Right atrium auricular region (tissue), 2 donors: Measurements from ENCODE around the gene MARK3. TPM values are rescaled to one million over a fixed set of nuclear protein-coding genes. Genes with fewer than 3 reads are reported as not detected.

Experiments
- DNase-seq: peaks from one replicate; pipeline ENCODE4 v3.0.0-alpha.2; 2019; ENCODE audit warnings: low spot score
- H3K27ac ChIP-seq, 2 donors: fragments of 200-600 bp; sonication (generic); 1 replicate in 1 of 2; 2 replicates in 1 of 2; pipeline ENCODE4 v1.5.1; 2016 to 2019
- H3K27me3 ChIP-seq, 2 donors: fragments of 200-600 bp; sonication (generic); one replicate each; pipeline versions ENCODE4 v1.5.1 to v1.6.0; 2017 to 2019
- H3K36me3 ChIP-seq: fragments of 200-600 bp; sonication (generic); one replicate; pipeline ENCODE4 v1.5.1; 2016
- H3K4me1 ChIP-seq, 2 donors: fragments of 200-600 bp; sonication (generic); one replicate each; pipeline versions ENCODE4 v1.5.1 to v1.6.0; 2017 to 2019
- H3K4me3 ChIP-seq, 2 donors: fragments of 200-600 bp; sonication (generic); 1 replicate in 1 of 2; 2 replicates in 1 of 2; pipeline ENCODE4 v1.5.1; 2017 to 2019; ENCODE audit warnings: mild to moderate bottlenecking in 1 of 2, moderate library complexity in 1 of 2
- H3K9me3 ChIP-seq, 2 donors: fragments of 200-600 bp; sonication (generic); one replicate each; pipeline ENCODE4 v1.5.1; 2019
- total RNA-seq, 2 donors: library from RNA; depleted of rRNA; stranded (reverse); fragments of >200 nt; gene quantifications; one replicate each; pipeline ENCODE4 v1.1.0, GENCODE V29; 2016
- TF ChIP-seq, protein P1 (sequence below), 2 donors: fragments of 200-600 bp; sonication (generic); IDR thresholded peaks; one replicate each; pipeline ENCODE4 v1.5.1; 2019; ENCODE audit warnings: antibody characterized with exemption in 2 of 2

MARK3 gene
- total RNA-seq, 2 donors from 2014 or later = 71.7 to 74.2 TPM

DNA sequence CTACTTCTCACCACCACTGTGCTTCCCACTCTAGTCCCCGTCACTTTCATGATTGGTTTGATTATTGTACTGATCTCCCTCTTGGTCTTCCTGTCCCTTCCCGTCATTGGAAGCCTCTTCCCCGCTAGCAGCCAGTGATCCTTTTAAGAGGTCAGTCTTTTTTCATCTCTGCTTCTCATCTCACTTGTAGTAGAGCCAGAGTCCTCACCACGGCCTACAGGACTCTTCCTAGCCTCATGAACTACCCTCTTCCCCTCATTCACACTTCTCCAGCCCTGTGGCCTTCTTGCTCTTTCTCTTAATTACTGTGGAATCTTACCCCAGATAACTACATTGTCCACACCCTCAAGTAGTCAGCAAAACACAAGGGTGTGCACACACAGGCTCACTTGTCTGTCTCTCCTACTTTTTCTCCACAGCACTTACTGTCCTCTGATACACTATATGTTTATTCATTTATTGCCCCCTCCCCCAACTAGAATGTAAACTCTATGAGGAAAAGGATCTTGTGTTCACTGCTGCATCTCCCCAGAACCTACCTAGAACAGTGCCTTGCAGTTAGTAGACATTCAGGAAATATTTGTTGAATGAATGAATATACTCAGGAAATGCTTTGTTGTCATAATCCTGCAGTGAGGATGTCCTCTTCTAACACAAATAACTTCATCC is 71.1 kb downstream of the MARK3 start:
- TF ChIP-seq, protein P1, sequence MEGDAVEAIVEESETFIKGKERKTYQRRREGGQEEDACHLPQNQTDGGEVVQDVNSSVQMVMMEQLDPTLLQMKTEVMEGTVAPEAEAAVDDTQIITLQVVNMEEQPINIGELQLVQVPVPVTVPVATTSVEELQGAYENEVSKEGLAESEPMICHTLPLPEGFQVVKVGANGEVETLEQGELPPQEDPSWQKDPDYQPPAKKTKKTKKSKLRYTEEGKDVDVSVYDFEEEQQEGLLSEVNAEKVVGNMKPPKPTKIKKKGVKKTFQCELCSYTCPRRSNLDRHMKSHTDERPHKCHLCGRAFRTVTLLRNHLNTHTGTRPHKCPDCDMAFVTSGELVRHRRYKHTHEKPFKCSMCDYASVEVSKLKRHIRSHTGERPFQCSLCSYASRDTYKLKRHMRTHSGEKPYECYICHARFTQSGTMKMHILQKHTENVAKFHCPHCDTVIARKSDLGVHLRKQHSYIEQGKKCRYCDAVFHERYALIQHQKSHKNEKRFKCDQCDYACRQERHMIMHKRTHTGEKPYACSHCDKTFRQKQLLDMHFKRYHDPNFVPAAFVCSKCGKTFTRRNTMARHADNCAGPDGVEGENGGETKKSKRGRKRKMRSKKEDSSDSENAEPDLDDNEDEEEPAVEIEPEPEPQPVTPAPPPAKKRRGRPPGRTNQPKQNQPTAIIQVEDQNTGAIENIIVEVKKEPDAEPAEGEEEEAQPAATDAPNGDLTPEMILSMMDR (IDR thresholded peaks at IDR 0.05) = no peak
- H3K27ac ChIP-seq = no peak overlapping the region

DNA sequence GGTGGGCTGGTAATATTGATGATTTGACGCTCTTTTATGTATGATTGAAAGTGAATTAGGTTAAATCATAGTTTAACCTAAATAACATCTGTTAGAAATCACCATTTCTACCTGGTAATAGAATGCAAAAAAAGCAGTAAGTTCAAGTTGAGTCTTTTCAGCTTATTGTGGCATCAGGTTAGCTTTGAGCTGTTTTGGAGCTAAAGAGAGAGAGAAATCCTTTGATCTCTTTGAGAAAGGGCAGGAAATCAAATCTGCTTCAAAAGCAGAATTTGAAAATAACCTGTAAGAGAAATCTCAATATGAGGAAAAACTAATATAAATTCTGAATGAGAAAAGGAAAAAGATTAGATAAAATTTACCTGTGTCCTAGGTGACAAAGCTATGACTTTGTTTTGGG is 75.2 kb downstream of the MARK3 start:
- TF ChIP-seq, protein P1 (IDR thresholded peaks at IDR 0.05) = no peak
- Histone ChIP-seq H3K4me3 (no peak overlapping the region), H3K27me3 (no peaks in the 10 kb centered on the region), H3K9me3 (no peaks in the 10 kb centered on the region), H3K4me1 (peaks cover 0 to 10% of the 10 kb centered on the region in 2 donors), H3K27ac (no peak overlapping the region), H3K36me3 (peaks cover 31% of the 10 kb centered on the region)
- DNase-seq = no peak

More for the DNA sequence above, 71.1 kb downstream of the MARK3 start:
- H3K27me3 ChIP-seq = no peaks in the 10 kb centered on the region
- no peak for DNase-seq
- H3K9me3 ChIP-seq = no peaks in the 10 kb centered on the region
- H3K4me3 ChIP-seq = no peak overlapping the region
- peaks cover 0 to 13% of the 10 kb centered on the region in 2 donors for H3K4me1 ChIP-seq
- no peaks in the 10 kb centered on the region for H3K36me3 ChIP-seq

DNA sequence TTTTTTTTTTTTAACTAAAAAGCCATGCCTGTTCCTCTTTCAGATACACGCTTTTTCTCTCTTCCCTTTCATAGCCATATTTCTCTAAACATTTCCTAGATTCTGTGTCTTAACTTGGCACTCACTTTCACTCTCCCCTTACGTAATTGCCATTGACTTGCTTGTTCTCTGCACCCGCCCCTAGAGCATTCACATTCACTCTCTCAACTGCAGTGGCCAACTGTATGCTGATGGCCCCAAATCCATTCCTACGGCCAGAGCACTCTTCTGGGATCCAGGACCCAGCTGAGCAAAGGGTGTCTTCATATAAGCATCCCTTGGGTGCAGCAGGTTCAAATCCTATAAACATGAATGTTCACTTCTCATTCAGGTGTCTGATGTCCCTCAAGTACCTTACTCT is 77.9 kb downstream of the MARK3 start:
- Histone ChIP-seq H3K9me3 (no peaks in the 10 kb centered on the region), H3K36me3 (peaks cover 58% of the 10 kb centered on the region), H3K27ac (no peak overlapping the region), H3K4me1 (no peaks in the 10 kb centered on the region), H3K27me3 (no peaks in the 10 kb centered on the region), H3K4me3 (no peak overlapping the region)
- TF ChIP-seq, protein P1 (IDR thresholded peaks at IDR 0.05) = no peak
- no peak for DNase-seq

DNA sequence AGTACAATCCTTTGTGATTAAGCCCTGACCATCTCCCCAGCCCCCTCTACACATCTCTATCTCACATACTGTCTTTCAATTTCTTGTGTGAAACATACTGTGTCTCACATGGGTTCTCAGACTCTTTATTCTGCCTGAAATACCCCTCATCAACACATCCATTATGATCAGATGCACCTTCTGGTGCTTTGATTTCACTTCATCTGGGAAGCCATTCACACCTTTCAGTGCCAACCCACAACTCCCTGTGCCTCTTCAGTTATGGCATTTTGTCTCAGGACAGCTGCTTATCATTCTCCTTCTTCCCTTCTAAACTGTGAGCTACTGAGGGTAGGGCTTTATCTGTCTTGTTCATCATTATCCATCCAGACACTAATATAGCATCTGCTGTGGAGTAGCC is 78.6 kb downstream of the MARK3 start:
- Histone ChIP-seq H3K9me3 (no peaks in the 10 kb centered on the region), H3K4me3 (no peak overlapping the region), H3K27me3 (no peaks in the 10 kb centered on the region), H3K27ac (no peak overlapping the region), H3K4me1 (no peaks in the 10 kb centered on the region), H3K36me3 (peaks cover 65% of the 10 kb centered on the region)
- no peak for DNase-seq
- TF ChIP-seq, protein P1 (IDR thresholded peaks at IDR 0.05) = no peak

DNA sequence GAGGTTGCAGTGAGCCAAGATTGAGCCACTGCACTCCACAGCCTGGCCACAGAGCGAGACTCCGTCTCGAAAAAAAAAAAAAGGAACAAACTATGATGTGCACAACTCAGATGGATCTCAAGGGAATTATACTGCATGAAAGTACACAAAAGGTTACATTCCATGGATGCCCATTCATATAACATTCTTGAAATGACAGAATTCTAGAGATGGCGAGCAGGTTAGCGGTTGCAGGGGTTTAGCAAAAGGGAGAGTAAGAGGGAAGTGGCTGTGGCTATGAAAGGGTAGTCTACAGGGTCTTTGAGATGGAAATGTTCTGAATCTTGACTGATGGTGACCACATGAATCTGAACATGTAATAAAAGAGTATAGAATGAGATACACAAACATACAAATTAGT is 87.7 kb downstream of the MARK3 start:
- H3K36me3 ChIP-seq = peaks cover 79% of the 10 kb centered on the region
- H3K27ac ChIP-seq = no peak overlapping the region
- H3K4me3 ChIP-seq = no peak overlapping the region
- no peaks in the 10 kb centered on the region for H3K9me3 ChIP-seq
- H3K4me1 ChIP-seq = no peaks in the 10 kb centered on the region
- TF ChIP-seq, protein P1 (IDR thresholded peaks at IDR 0.05) = no peak
- no peaks in the 10 kb centered on the region for H3K27me3 ChIP-seq
- DNase-seq = no peak

DNA sequence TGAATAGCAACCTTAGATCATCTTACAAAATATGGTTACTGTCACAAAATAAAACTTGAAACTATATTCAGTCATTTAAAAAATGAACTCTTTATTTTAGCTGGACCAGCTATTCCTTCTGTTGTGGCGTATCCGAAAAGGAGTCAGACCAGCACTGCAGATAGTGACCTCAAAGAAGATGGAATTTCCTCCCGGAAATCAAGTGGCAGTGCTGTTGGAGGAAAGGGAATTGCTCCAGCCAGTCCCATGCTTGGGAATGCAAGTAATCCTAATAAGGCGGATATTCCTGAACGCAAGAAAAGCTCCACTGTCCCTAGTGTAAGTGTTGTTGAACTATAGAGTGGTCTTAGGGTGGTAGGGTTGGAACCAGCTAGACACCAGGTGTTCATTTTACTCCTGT is 89.7 kb downstream of the MARK3 start:
- Histone ChIP-seq H3K9me3 (no peaks in the 10 kb centered on the region), H3K4me3 (no peak overlapping the region), H3K27me3 (no peaks in the 10 kb centered on the region), H3K36me3 (peaks cover 71% of the 10 kb centered on the region), H3K27ac (no peak overlapping the region), H3K4me1 (no peaks in the 10 kb centered on the region)
- DNase-seq = no peak
- TF ChIP-seq, protein P1 (IDR thresholded peaks at IDR 0.05) = no peak
